NCI-H2227 (cell line): ENCODE results near the gene SFMBT1.
A peak's percentile ranks its signal among the peaks of the same experiment; 100 is the strongest.

ENCODE experiments used
- DNase-seq: peaks from one replicate; lab custom pipeline; 2025; ENCODE audit not compliant: unreplicated experiment; lab: John Stamatoyannopoulos, UW

The SFMBT1 gene

GRCh38 chr3:53003320-53003719 is 42.6 kb downstream of the SFMBT1 start:
- no peak for DNase-seq

GRCh38 chr3:52998771-52999513 is 46.9 kb downstream of the SFMBT1 start:
- DNase-seq, result no peak

GRCh38 chr3:52990637-52991036 is 55.2 kb downstream of the SFMBT1 start:
- no peak for DNase-seq

GRCh38 chr3:52986938-52987337 is 58.9 kb downstream of the SFMBT1 start:
- no peak for DNase-seq

- DNase-seq, result no peak
Measured at GRCh38 chr3:52986049-52986448, 59.8 kb downstream of the SFMBT1 start.

- DNase-seq, result no peak
Measured at GRCh38 chr3:52983828-52984227, 62.0 kb downstream of the SFMBT1 start.

- DNase-seq, result no peak
Measured at GRCh38 chr3:52983336-52983807, 62.5 kb downstream of the SFMBT1 start.

GRCh38 chr3:52982839-52983238 is 63.0 kb downstream of the SFMBT1 start:
- no peak for DNase-seq

GRCh38 chr3:52979190-52979983 is 66.5 kb downstream of the SFMBT1 start:
- DNase-seq, result no peak

GRCh38 chr3:52978109-52978754 is 67.6 kb downstream of the SFMBT1 start:
- no peak for DNase-seq

- DNase-seq, result no peak
Measured at GRCh38 chr3:52973806-52974205, 72.1 kb downstream of the SFMBT1 start.

- no peak for DNase-seq
Measured at GRCh38 chr3:52971895-52972294, 74.0 kb downstream of the SFMBT1 start.

- no peak for DNase-seq
Measured at GRCh38 chr3:52967398-52967797, 78.5 kb downstream of the SFMBT1 start.

- no peak for DNase-seq
Measured at GRCh38 chr3:52962160-52962559, 83.7 kb downstream of the SFMBT1 start.

- no peak for DNase-seq
Measured at GRCh38 chr3:52959773-52960172, 86.1 kb downstream of the SFMBT1 start.

GRCh38 chr3:52939600-52939999 is 106.3 kb downstream of the SFMBT1 start:
- no peak for DNase-seq

GRCh38 chr3:52934630-52935530 is 111.0 kb downstream of the SFMBT1 start:
- peak; percentile 30 for DNase-seq

- DNase-seq, result no peak
Measured at GRCh38 chr3:52931889-52932288, 114.0 kb downstream of the SFMBT1 start.

GRCh38 chr3:52931328-52931727 is 114.5 kb downstream of the SFMBT1 start:
- no peak for DNase-seq

- DNase-seq, result no peak
Measured at GRCh38 chr3:52930748-52931147, 115.1 kb downstream of the SFMBT1 start.

GRCh38 chr3:52926554-52926953 is 119.3 kb downstream of the SFMBT1 start:
- DNase-seq, result no peak
